Cardiac fibroblast (primary cell): ENCODE data around the gene TRIM25.

Experiments used
- DNase-seq, 2 donors: peaks; one replicate each; pipeline versions ENCODE4 v3.0.0 to v3.0.0-alpha.2; 2010; ENCODE audit warnings: low read depth in 2 of 2
- H3K4me3 ChIP-seq, 2 donors: replicated peaks in 1 of 2; 1 replicate in 1 of 2; 2 replicates in 1 of 2; pipeline ENCODE4 v1.5.1; 2011; ENCODE audit warnings: low read depth in 2 of 2, low read length in 2 of 2, mild to moderate bottlenecking in 2 of 2, moderate library complexity in 1 of 2
- TF ChIP-seq, protein P1 (sequence below): IDR thresholded peaks from one replicate; pipeline ENCODE4 v1.5.1; 2011; ENCODE audit warnings: low read depth, mild to moderate bottlenecking, low read length, inconsistent platforms

TRIM25 gene

DNA sequence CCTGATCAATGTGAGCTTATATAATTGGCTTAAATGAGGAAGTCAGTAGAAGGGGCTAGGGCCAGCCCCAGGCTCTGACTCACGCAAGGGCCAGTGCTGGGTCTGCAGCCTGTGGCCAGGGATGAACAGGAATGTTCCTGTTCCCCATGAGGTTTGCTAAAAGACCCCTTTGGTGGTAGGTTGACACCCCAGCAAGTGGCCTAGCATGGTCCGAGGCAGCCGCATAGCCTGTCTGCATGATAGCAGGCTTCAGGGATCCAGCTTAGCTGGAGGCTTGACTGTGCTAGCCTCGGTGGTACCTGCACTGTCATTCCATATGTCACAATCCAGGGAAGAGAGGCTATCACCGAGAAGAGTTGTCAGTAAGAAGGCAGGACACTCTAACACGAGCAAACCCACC, 23.5 kb downstream of the TRIM25 start:
- DNase-seq = no peak
- H3K4me3 ChIP-seq = no peak overlapping the region
- TF ChIP-seq, protein P1, sequence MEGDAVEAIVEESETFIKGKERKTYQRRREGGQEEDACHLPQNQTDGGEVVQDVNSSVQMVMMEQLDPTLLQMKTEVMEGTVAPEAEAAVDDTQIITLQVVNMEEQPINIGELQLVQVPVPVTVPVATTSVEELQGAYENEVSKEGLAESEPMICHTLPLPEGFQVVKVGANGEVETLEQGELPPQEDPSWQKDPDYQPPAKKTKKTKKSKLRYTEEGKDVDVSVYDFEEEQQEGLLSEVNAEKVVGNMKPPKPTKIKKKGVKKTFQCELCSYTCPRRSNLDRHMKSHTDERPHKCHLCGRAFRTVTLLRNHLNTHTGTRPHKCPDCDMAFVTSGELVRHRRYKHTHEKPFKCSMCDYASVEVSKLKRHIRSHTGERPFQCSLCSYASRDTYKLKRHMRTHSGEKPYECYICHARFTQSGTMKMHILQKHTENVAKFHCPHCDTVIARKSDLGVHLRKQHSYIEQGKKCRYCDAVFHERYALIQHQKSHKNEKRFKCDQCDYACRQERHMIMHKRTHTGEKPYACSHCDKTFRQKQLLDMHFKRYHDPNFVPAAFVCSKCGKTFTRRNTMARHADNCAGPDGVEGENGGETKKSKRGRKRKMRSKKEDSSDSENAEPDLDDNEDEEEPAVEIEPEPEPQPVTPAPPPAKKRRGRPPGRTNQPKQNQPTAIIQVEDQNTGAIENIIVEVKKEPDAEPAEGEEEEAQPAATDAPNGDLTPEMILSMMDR = no peak

DNA sequence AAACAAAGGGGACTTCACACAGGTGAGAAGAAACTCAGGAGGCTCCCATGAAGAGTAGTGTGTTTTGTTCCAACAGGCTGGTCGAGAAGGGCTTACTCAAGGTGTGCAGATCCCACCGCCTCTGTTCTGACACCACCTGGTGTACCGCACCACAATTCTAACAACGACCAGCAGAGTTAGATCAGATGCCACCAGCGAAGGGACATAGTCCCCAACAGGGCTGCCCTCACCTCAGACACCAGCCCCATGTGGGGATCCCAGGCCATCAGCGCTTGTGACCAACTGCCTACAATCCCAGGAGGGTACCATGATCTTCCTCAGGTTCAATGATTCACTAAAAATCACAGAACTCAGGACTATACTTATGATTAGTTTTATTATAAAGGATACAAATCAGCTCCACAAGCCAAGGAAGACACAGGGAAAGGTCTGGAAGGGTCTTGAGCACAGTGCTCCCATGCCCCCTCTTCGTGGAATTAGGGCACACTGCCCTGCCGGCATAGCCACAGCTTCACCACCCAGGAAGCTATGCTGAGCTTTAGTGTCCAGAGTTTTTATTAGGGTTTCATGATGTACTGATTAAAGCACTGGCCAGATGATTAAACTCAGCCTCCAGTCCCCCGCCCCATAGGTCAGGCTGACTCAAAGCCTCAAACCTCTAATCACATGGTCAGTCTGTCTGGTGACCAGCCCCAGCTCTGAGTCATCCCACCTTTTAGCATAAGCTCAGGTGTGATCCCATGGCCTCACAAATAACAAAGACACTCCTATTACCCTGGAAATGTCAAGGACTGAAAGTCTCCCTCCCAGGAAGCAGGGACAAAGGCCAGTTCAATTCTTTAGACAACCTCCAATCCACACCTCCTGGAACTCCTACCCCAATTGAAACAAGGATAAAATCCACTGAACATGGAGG, 26.0 kb downstream of the TRIM25 start:
- TF ChIP-seq, protein P1 = no peak
- peak in 1 of 2 donors; percentile 10 for DNase-seq
- H3K4me3 ChIP-seq = no peak overlapping the region

DNA sequence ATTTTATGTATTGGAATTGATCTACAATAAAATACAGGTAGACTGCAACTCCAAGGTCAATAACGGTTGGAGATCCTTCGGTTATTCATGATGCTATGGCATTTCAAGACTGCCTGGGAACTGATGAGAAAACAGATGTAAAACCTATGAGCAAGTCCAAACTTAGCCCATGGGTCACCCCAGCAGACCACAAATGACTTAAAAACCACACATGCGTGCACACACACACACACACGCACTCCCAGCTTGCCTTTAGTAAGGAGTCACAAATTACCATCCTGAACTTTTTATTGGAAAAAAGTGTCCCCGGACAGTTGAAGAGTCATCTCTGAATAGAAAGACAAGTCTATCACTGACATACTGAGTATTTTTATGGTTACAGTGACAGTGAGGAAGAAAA, 26.7 kb downstream of the TRIM25 start:
- TF ChIP-seq, protein P1 = no peak
- no peak for DNase-seq

DNA sequence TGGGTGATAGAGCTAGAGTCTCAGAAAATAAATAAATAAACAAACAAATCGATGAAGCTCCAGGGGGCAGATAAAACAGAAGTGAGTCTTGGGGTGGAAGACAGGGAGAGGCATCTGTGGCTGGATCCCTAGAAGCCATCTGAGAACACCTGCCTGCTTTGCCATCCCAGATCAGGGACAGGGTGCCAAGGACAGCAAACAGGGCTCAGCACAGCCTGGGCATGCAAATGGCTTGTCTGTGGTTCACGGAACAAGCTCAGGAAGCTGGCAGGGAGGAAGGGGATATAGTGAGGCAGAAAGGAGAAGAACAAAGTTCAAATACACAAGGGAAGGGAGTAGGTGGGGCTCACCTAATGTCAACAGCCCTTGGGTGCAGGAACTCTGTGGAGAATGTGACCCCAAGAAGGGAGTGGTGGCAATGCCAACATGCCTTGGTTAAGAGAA, 27.5 kb downstream of the TRIM25 start:
- TF ChIP-seq, protein P1 = no peak
- H3K4me3 ChIP-seq = no peak overlapping the region
- DNase-seq = no peak

More for the DNA sequence above, 26.7 kb downstream of the TRIM25 start:
- H3K4me3 ChIP-seq = no peak overlapping the region

DNA sequence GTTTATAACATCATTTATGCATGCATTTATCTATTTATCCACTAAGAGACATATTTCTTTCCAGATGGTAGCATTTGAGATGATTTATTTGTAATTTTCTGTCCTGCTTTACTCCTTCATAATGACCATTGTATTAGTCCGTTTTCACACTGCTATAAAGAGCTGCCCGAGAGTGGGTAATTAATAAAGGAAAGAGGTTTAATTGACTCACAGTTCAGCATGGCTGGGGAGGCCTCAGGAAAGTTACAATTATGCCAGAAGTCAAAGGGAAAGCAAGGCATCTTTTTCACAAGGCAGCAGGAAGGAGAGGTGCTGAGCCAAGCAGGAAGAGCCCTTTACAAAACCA, 28.6 kb downstream of the TRIM25 start:
- no peak overlapping the region for H3K4me3 ChIP-seq
- TF ChIP-seq, protein P1 = no peak
- DNase-seq = no peak

DNA sequence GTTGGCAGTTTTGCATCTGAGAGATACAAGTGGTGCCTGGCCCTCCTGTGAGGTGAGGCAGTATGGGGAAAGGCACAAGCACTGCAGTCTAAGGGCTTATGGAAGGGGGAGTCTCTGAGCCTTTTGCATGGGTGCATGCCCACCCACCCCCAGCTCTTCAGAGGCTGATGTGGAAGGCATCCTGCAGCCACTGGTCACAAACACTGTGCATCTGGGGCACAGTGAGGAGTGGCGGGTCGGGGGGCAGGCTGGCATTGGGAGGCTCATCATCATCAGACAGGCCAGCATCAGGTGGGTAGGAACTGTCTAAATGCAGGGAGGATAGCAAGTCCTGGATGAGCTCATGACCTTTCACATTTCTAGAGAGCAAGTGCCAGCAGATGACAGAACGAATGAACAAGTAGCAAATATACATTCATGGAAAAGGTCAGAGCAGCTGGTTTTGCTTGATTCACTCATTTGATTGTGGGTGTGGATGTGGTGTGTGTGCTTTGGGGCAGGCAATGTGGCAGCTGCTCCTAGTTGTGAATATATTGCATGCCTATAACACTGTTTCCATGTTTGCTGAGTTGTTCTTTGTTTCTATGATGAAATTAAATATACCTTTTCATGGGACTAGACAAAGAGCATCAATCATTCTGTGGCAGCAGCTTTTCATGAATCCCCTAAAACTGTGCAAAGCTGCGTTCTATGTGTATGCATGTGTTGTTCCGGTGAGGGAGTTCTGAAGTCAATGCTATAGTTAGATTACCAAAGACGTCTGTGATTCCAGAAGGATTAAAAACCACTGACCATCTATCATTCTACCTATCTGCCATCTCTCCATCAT, 29.2 kb downstream of the TRIM25 start:
- TF ChIP-seq, protein P1 = no peak

More for the DNA sequence above, 29.2 kb downstream of the TRIM25 start:
- no peak overlapping the region for H3K4me3 ChIP-seq
- no peak for DNase-seq
